HG02588 (cell line): ENCODE results near the gene METAP1D.

ENCODE experiments used
- ATAC-seq: cut with Tn5 transposase; IDR thresholded peaks from one replicate; pipeline ENCODE4 v1.9.1; 2021; ENCODE audit warnings: mild to moderate bottlenecking, moderate library complexity; ENCODE audit not compliant: unreplicated experiment

The METAP1D gene

DNA sequence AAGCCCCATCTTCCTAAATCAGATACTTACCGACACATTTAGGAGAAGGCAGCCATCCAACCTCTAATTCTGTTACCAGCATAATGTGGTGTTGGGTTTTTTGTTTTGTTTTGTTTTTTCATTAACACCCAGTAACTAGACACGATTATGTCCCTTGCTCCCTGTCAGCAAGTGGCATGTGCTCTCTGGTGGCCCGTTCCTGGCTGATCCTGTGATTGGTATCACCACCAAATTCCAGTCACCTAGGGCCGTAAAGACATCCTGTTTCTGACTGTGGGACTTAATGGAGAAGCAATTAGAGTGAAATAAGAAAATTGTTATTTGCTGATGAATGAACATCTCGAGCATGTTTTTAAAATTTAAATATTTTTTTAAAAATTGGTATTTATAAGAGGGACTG lies 79.7 kb downstream of the METAP1D start:
- no peak for ATAC-seq

GRCh38 chr2:172079838-172080640 lies 80.3 kb downstream of the METAP1D start:
- ATAC-seq: no peak

DNA sequence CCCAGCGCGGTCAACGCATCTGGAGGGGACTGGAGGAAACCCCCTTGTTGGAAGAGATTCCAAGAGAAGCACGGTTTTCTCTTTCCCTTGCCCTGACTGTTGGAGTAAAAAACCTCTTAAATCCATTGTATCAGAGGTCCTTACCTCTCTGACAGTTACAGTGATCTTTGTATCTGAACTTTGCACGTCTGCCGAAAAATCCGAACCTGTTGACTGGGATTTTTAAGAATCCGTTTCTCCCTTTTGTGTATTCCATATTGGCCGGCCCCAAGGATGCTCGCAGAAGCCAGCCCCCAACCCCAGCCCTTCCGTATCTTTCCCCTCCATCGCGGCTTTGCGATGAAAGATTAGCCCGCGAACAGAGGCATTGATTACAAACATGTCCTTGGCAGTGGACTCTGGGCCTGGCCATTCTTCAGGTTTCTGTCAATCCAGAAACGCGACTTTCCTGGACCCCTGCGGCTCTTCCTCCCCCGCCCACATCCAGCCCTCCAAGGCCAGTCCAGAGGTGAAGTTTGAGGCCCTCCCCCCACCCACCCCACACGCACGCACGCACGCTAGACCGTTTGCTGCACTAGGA lies 81.0 kb downstream of the METAP1D start:
- ATAC-seq: no peak

DNA sequence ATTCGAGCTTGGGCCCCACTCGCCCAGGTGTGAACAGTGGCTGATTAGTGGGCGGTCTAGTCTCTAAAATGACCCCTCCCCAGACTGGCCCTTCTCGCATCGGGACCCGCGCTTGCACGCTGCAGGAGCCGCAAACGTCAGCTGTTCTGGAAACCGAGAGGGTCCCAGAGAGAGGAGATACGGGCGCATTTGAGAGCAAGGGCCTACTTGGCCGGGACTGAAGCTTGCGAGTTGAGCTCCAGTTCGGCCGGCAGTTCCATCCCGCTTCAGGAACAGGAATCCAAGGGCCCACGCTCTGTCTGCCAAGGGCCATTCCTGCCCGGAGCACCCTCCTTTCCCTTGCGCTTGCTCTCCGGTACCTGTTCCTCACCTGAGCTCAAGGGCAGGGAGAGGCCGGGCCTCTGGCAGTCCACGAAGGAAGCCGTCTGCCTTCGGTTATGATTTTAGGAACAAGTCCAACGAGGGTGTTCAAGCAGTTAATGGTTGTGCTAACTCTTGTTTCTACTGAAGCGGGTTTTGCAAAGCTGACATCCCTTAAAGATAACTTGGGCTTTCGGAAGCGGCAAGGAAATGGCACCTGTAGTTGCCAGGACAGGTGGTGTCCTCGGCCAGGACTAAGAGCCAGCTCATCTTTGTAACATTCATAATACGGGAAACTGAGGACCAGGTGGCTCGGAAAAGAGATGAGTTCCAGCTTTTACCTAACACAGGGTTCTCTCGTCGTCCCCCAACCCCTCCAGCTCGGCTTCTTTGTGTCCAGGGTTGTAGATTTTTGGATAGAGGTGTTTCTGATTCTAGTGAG lies 81.7 kb downstream of the METAP1D start:
- ATAC-seq: no peak

DNA sequence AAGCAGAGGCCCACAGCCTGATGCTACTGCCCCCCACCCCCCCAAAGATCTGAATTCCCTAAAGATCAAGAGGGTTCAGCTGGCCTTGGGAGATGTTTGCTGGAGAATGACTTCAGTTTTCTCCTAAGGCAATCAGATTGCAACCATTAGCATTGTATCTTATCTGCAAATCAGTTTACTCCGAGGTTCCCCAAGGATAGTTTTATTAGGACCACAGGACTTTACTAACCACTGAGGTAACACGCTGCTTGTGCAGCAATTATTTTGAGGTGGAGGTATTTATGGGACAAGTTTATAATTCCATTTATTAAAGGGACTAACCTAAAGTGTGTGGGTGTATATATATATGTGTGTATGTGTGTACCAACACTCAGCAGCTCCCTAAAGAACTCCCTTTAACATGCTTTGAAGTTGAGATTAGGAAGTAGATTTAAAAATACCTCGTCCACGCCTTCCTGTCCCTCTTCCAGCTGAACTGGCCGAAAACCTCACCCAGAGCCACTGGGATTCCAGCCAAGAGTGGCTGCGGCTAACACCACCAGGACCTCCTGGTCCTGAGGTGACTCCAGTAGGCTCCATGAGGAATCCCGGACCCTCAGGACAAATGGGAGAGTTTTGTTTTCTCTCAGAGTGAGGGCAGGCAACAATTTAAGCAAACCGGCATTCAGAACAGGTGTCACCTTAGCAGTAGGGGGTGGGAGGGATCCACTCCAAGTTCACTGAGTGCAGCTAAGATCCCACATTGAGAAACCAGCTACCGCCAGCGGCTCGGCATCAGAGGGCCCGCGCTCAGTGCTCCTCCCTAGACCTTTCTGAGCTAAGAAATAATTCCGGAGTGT lies 82.6 kb downstream of the METAP1D start:
- no peak for ATAC-seq

DNA sequence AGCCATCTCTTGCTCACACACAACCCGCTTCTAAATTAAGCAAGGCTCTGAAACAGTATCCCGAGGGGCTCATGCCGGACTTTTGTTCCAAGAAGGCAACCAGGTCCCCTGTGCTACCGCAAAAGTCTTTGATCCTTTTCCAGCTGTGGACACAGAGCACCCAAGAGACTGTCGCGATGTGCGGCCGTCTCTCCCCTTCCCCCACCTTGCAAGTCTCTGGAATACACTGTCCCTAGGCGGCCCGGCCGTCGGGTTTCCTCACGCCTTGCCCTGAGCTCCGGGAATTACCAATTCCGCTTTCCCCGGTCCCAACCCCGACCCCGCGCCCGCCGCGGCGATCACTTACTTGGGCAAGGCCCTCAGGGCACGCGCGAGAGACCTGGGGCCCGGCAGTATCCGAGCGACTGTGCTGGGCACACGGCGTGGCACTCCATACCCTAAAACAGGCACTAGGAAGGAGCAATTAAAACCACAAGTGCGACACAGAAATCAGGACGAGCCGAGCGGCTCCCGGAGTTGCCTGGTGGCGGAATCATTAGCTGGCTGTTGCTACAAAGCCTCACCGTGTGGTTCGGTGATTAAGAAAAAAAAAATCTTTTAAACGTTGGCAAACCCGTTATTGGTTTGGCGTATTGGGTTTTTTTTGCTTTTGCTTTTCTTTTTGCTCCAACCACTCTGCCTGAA lies 83.3 kb downstream of the METAP1D start:
- no peak for ATAC-seq

- no peak for ATAC-seq
These were observed 84.1 kb downstream of the METAP1D start for GRCh38 chr2:172083628-172084394.

DNA sequence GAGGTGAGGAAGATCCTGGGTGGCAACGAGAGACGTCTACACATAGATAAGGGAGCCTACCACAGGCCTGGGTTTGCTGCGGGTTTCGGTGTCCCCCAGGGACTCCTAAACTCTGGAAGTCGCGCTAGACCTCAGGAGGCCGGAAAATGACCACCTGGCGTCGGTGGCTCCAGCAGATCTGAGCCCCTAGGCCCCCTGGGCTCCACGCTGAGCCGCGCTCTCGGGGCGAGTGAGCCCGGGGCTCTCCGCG lies 84.6 kb downstream of the METAP1D start:
- ATAC-seq: peak; percentile 14

DNA sequence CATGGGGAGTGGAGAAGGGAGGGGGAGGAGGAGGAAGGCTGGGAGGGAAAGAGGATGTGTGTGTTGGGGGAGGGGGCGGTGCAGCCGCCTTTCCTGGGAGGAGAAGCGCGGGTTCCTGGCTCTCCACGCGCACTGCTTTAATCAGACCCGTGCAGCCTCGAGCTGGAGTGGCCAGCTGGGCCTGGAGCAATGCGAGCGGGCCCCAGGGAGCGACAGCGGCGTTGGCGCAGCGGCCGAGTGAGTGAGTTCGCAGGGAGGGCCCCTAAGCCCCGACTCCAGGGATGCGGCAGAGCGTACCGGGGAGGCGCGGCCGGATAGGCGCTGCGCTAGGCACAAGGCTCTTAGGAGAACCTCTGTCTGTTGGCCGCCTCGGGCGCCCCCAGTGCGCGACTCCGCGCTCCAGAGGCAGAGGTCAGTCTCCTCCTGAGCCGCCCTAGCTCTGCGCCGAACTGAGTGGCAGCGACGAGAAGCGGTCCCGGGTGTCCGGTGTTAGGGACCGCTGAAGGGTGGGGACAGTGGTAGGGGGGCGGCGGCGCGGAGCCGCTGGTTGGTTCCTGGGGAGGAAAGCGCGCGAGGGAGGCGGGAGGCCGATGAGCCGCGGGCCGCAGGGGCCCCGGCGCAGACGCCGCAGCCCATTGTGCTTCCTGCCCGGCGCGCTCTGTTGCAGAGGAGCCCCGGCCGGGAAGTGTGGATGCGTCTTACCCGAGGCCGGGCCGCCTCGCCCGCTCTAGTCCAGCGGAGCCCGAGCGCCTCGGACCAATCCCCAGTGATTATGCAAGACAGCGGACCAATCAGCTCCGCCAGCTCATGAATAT lies 85.1 kb downstream of the METAP1D start:
- ATAC-seq: peak; percentile 89

DNA sequence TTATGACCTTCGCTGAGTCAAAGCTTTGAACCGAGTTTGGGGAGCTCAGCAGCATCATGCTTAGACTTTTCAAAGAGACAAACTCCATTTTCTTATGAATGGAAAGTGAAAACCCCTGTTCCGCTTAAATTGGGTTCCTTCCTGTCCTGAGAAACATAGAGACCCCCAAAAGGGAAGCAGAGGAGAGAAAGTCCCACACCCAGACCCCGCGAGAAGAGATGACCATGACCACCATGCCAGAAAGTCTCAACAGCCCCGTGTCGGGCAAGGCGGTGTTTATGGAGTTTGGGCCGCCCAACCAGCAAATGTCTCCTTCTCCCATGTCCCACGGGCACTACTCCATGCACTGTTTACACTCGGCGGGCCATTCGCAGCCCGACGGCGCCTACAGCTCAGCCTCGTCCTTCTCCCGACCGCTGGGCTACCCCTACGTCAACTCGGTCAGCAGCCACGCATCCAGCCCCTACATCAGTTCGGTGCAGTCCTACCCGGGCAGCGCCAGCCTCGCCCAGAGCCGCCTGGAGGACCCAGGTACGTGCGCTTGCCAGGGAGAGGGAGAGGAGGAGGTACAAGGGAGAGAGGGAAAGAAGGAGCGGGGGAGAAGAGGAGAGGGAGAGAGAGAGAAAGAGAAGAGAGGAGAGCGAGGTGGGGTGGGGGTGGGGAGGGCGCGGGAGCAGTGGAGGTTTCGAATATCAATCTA lies 85.9 kb downstream of the METAP1D start, which contains the start of gene DLX1:
Gene DLX1, plus strand, starts transcription at position 48 of the 700 bp plus-strand sequence. Its CDS starts 171 bp downstream, at position 219.
- peak; percentile 2 for ATAC-seq

DNA sequence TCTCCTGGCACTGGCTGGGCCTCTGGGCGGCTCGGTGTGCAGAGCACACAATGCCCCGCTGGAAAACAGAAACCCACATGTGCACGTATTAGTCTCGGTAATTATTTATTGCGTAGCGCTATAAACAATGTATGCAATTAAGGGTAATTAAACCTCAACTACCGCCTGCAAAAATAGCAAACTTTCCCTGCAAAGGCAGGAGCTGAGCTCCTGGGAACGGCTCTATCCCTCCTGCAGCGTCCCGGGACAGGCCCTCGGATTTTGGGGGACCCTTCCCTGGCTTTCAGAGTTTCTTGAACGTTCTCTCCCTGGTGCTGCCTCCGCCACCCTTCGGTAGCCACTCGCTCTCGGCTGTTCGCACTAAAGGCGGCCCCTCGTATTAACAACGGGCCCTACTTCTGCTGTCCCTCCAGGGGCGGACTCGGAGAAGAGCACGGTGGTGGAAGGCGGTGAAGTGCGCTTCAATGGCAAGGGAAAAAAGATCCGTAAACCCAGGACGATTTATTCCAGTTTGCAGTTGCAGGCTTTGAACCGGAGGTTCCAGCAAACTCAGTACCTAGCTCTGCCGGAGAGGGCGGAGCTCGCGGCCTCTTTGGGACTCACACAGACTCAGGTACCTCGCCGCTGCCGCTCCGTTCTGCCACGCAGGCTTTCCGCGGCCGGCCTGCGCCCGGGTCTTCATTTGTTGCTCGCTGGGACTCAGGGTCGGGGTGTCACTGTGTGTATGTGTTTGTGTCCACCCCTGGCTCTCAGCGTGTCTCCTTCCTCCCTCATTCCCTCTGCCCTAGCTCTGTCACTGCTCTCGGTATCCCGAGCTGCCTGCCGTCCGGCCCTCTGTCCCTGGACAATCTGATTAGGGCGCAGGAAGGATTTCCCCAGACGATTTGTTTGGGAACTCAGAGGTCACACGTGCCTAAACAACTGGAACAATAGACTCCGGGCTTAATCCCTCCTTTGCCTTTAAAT lies 86.8 kb downstream of the METAP1D start:
- no peak for ATAC-seq

DNA sequence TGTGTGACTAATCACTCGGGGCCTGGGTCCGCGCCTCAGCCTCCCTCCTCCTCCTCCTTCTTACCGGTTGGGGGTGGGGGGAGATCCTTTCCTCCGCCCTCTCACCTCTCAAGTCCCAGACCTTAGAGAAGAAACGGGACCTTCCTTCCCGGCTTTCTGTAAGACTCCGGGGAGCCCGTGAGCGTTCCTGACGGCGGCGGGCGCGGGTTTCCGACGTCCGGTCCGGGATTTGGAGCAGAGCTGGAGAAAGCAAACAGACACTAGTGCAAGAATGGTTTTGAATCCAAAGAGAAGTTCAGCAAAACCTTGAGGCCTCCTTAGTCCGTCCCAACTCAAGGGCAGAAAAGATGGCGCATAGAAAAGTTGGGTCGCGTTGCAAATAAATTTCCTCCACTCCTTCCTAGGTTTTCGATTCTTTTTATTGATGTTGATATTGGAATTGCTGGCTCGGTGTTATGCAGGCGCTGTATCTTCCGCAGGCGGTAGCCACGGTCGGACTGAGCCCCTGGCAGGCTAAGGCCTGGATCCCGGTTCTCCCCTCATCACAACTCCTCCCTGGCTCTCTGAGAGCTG lies 87.5 kb downstream of the METAP1D start:
- no peak for ATAC-seq

GRCh38 chr2:172087780-172088244 lies 88.1 kb downstream of the METAP1D start:
- ATAC-seq: no peak

GRCh38 chr2:172088245-172089004 lies 88.7 kb downstream of the METAP1D start:
- ATAC-seq: no peak

DNA sequence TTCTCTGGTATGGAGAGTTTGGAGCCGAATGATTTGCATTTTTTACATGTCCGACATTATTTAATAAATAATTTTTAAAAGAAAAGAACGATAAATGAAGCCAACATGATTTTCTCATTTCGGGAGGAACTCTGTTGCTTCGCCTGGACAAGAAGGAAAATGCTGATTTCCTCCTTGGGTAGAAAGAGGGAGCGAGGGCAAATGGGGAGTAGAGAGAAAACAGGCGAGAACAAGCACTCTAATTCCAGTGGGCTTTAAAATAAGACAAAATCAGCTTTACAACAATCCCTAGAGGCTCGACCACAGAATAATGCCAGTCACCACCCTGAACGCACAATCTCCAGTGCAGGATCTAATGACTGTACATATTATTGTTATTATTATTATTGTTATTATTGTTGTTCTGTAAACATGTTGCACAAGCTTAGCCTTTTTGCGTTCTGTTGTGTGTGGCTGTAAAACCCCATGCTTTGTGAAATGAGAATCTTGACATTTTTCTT lies 89.3 kb downstream of the METAP1D start:
- ATAC-seq: no peak

DNA sequence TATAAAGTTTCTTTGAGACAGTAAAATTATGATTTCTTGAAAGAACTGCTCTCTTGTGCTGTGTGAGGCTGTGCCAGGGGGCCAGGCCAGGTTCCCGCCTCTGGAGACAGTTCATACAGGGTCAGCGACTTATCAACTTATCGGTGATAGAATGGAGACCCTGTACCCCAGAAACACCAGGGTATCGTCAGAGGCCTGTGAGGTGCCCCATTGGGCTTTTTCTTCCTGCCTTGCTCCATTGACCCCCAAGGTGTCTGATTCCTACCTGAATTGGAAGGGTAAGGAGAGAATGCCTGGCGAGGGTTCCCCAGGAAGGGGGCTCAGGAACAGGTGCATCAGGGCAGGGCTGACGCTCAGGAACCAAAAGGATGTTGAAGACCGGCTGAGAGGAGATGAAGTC lies 89.9 kb downstream of the METAP1D start:
- no peak for ATAC-seq
